Liver (tissue), 9 donors: Measurements from ENCODE around the gene RPS6KB2. TPM values are rescaled to one million over a fixed set of nuclear protein-coding genes. Genes with fewer than 3 reads are reported as not detected.

Experiments used
- DNase-seq: peaks from one replicate; pipeline ENCODE4 v3.0.0-alpha.2; 2017; ENCODE audit warnings: low spot score
- H3K27ac ChIP-seq, 2 donors: one replicate each; pipeline ENCODE4 v1.7.0; 2013; ENCODE audit warnings: inconsistent platforms in 2 of 2, low read length in 2 of 2, control low read depth in 1 of 2, low read depth in 1 of 2, mild to moderate bottlenecking in 1 of 2
- H3K27me3 ChIP-seq, 4 donors: one replicate each; pipeline versions ENCODE4 v1.6.1 to v1.7.0; 2013; ENCODE audit warnings: low read length in 3 of 4, inconsistent platforms in 1 of 4, mild to moderate bottlenecking in 1 of 4, moderate library complexity in 1 of 4; ENCODE audit not compliant: control insufficient read depth in 4 of 4, insufficient read depth in 4 of 4
- H3K36me3 ChIP-seq, 4 donors: one replicate each; pipeline versions ENCODE4 v1.6.1 to v1.7.0; 2013; ENCODE audit warnings: low read length in 3 of 4, mild to moderate bottlenecking in 3 of 4, low read depth in 1 of 4, moderate library complexity in 1 of 4; ENCODE audit not compliant: control insufficient read depth in 4 of 4, insufficient read depth in 3 of 4
- H3K4me1 ChIP-seq, 4 donors: one replicate each; pipeline versions ENCODE4 v1.6.1 to v1.7.0; 2013; ENCODE audit warnings: low read length in 3 of 4, mild to moderate bottlenecking in 3 of 4, moderate library complexity in 1 of 4; ENCODE audit not compliant: control insufficient read depth in 4 of 4, insufficient read depth in 4 of 4
- H3K4me3 ChIP-seq, 3 donors: one replicate each; pipeline versions ENCODE4 v1.6.1 to v1.7.0; 2013; ENCODE audit warnings: low read length in 3 of 3, control low read depth in 1 of 3, low read depth in 1 of 3, mild to moderate bottlenecking in 1 of 3
- H3K9ac ChIP-seq, 2 donors: one replicate each; pipeline ENCODE4 v1.7.0; 2013; ENCODE audit warnings: low read length in 2 of 2, mild to moderate bottlenecking in 2 of 2, moderate library complexity in 2 of 2, control low read depth in 1 of 2, low read depth in 1 of 2
- H3K9me3 ChIP-seq, 4 donors: one replicate each; pipeline versions ENCODE4 v1.6.1 to v1.7.0; 2013; ENCODE audit warnings: low read length in 3 of 4; ENCODE audit not compliant: control insufficient read depth in 4 of 4
- ATF3 ChIP-seq: IDR thresholded peaks from 2 replicates; pipeline ENCODE4 v1.6.1; 2016; ENCODE audit warnings: antibody characterized with exemption
- CTCF ChIP-seq: fragments of 150-350 bp; IDR thresholded peaks from 2 replicates; pipeline ENCODE4 v1.5.1; 2017; ENCODE audit warnings: improper control_type of control experiment, low read depth, low read length; ENCODE audit not compliant: missing input control
- EGR1 ChIP-seq, 2 donors: IDR thresholded peaks; 2 replicates each; pipeline ENCODE4 v1.6.1; 2016 to 2018; ENCODE audit warnings: antibody characterized with exemption in 2 of 2, low read depth in 2 of 2
- FOXA1 ChIP-seq: IDR thresholded peaks from 2 replicates; pipeline ENCODE4 v1.6.1; 2016; ENCODE audit warnings: antibody characterized with exemption
- FOXA2 ChIP-seq: IDR thresholded peaks from 2 replicates; pipeline ENCODE4 v1.6.1; 2016; ENCODE audit warnings: antibody characterized with exemption
- GABPA ChIP-seq, 2 donors: IDR thresholded peaks in 1 of 2; conservative IDR thresholded peaks in 1 of 2; 2 replicates each; pipeline ENCODE4 v1.6.1; 2016; ENCODE audit warnings: antibody characterized with exemption in 2 of 2, mild to moderate bottlenecking in 1 of 2, moderate library complexity in 1 of 2
- HNF4A ChIP-seq, 2 donors: conservative IDR thresholded peaks; 2 replicates each; pipeline ENCODE4 v1.6.1; 2016; ENCODE audit warnings: antibody characterized with exemption in 2 of 2, mild to moderate bottlenecking in 2 of 2
- HNF4G ChIP-seq: IDR thresholded peaks from 2 replicates; pipeline ENCODE4 v1.6.1; 2016; ENCODE audit warnings: antibody characterized with exemption
- JUND ChIP-seq, 2 donors: IDR thresholded peaks; 2 replicates each; pipeline ENCODE4 v1.6.1; 2016; ENCODE audit warnings: antibody characterized with exemption in 2 of 2
- NR2F2 ChIP-seq: IDR thresholded peaks from 2 replicates; pipeline ENCODE4 v1.6.1; 2016; ENCODE audit warnings: antibody characterized with exemption
- RAD21 ChIP-seq, 2 donors: IDR thresholded peaks; 2 replicates each; pipeline ENCODE4 v1.6.1; 2016; ENCODE audit warnings: antibody characterized with exemption in 2 of 2, mild to moderate bottlenecking in 2 of 2
- RXRA ChIP-seq, 2 donors: IDR thresholded peaks; 2 replicates each; pipeline ENCODE4 v1.6.1; 2017 to 2018; ENCODE audit warnings: antibody characterized with exemption in 2 of 2, mild to moderate bottlenecking in 1 of 2
- SP1 ChIP-seq: IDR thresholded peaks from 2 replicates; pipeline ENCODE4 v1.6.1; 2018; ENCODE audit warnings: antibody characterized with exemption, mild to moderate bottlenecking
- TAF1 ChIP-seq: conservative IDR thresholded peaks from 2 replicates; pipeline ENCODE4 v1.6.1; 2016; ENCODE audit warnings: antibody characterized with exemption, mild to moderate bottlenecking
- YY1 ChIP-seq: IDR thresholded peaks from 2 replicates; pipeline ENCODE4 v1.6.1; 2016; ENCODE audit warnings: antibody characterized with exemption, mild to moderate bottlenecking
- ZBTB33 ChIP-seq: IDR thresholded peaks from 2 replicates; pipeline ENCODE4 v1.6.1; 2016; ENCODE audit warnings: antibody characterized with exemption
- WGBS: extraction: QIAGEN DNeasy Blood & Tissue Kit; methylation state at CpG from one replicate; pipeline ENCODE4 v1.1.7; 2013; 5-methylcytosine and 5-hydroxymethylcytosine counted together
- polyA plus RNA-seq, 2 donors: library from polyadenylated mRNA; stranded (reverse) in 1 of 2; unstranded in 1 of 2; fragments of 200-250 nt in 1 of 2; fragments of >200 nt in 1 of 2; fragmentation: Nextera tagmentation in 1 of 2; extraction: Ambion mirVana in 1 of 2; gene quantifications; one replicate each; pipeline versions ENCODE4 v1.2.1 to v1.2.3, GENCODE V29; 2013 to 2015
- total RNA-seq, 2 donors: library from RNA; depleted of rRNA; stranded (reverse); fragments of >200 nt; gene quantifications; one replicate each; pipeline ENCODE4 v1.2.3, GENCODE V29; 2014
- TF ChIP-seq, protein P1 (sequence below): IDR thresholded peaks from 2 replicates; pipeline ENCODE4 v1.6.1; 2016; ENCODE audit warnings: antibody characterized with exemption
- TF ChIP-seq, protein P2 (sequence below): IDR thresholded peaks from 2 replicates; pipeline ENCODE4 v1.6.1; 2016; ENCODE audit warnings: antibody characterized with exemption, mild to moderate bottlenecking
- donor health status: healthy.
- donor health status: healthy.
- donor health status: healthy.
- donor health status: healthy.
- donor health status: healthy.

Gene RPS6KB2
- total and polyA plus RNA-seq, 4 donors = 31.5 to 49.6 (median 37.7) TPM

GRCh38 chr11:67397986-67398660, 30.2 kb upstream of the RPS6KB2 start:
- WGBS = 88% methylated on average over 24 of the region's 24 CpGs
- Histone ChIP-seq H3K27me3 (no peaks in the 10 kb centered on the region), H3K9ac (no peak overlapping the region), H3K4me1 (peaks cover 10 to 35% (median 19%) of the 10 kb centered on the region in 4 donors), H3K36me3 (peaks cover 20 to 36% (median 22%) of the 10 kb centered on the region in 4 donors), H3K4me3 (no peak overlapping the region), H3K27ac (no peak overlapping the region), H3K9me3 (no peaks in the 10 kb centered on the region)
- no peak for DNase-seq
- TF ChIP-seq, protein P1, sequence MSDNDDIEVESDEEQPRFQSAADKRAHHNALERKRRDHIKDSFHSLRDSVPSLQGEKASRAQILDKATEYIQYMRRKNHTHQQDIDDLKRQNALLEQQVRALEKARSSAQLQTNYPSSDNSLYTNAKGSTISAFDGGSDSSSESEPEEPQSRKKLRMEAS = no peak
- no peak for TF ChIP-seq ATF3
- TF ChIP-seq, protein P2, sequence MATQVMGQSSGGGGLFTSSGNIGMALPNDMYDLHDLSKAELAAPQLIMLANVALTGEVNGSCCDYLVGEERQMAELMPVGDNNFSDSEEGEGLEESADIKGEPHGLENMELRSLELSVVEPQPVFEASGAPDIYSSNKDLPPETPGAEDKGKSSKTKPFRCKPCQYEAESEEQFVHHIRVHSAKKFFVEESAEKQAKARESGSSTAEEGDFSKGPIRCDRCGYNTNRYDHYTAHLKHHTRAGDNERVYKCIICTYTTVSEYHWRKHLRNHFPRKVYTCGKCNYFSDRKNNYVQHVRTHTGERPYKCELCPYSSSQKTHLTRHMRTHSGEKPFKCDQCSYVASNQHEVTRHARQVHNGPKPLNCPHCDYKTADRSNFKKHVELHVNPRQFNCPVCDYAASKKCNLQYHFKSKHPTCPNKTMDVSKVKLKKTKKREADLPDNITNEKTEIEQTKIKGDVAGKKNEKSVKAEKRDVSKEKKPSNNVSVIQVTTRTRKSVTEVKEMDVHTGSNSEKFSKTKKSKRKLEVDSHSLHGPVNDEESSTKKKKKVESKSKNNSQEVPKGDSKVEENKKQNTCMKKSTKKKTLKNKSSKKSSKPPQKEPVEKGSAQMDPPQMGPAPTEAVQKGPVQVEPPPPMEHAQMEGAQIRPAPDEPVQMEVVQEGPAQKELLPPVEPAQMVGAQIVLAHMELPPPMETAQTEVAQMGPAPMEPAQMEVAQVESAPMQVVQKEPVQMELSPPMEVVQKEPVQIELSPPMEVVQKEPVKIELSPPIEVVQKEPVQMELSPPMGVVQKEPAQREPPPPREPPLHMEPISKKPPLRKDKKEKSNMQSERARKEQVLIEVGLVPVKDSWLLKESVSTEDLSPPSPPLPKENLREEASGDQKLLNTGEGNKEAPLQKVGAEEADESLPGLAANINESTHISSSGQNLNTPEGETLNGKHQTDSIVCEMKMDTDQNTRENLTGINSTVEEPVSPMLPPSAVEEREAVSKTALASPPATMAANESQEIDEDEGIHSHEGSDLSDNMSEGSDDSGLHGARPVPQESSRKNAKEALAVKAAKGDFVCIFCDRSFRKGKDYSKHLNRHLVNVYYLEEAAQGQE = no peak
- no peak for TF ChIP-seq RXRA (IDR thresholded peaks at IDR 0.05)
- no peak for TF ChIP-seq ZBTB33
- TF ChIP-seq YY1 = no peak
- TF ChIP-seq FOXA2 = no peak
- TF ChIP-seq TAF1 = no peak
- no peak for TF ChIP-seq HNF4A (conservative IDR thresholded peaks at IDR 0.05)
- no peak for TF ChIP-seq RAD21 (IDR thresholded peaks at IDR 0.05)
- no peak for TF ChIP-seq SP1
- no peak for TF ChIP-seq NR2F2
- no peak for TF ChIP-seq CTCF
- TF ChIP-seq GABPA (IDR thresholded peaks at IDR 0.05 in 1 of 2, conservative IDR thresholded peaks at IDR 0.05 in 1 of 2) = no peak
- TF ChIP-seq FOXA1 = no peak
- TF ChIP-seq JUND (IDR thresholded peaks at IDR 0.05) = no peak
- no peak for TF ChIP-seq HNF4G
- no peak for TF ChIP-seq EGR1 (IDR thresholded peaks at IDR 0.05; ENCODE audit: low read depth in 2 of 2)
